Measurements from ENCODE around the gene EDC4. TPM values are rescaled to one million over a fixed set of nuclear protein-coding genes. Genes with fewer than 3 reads are reported as not detected.

The EDC4 gene
- total RNA-seq, 2 experiments from 2014 or later = 86.6 to 89.6 TPM

DNA sequence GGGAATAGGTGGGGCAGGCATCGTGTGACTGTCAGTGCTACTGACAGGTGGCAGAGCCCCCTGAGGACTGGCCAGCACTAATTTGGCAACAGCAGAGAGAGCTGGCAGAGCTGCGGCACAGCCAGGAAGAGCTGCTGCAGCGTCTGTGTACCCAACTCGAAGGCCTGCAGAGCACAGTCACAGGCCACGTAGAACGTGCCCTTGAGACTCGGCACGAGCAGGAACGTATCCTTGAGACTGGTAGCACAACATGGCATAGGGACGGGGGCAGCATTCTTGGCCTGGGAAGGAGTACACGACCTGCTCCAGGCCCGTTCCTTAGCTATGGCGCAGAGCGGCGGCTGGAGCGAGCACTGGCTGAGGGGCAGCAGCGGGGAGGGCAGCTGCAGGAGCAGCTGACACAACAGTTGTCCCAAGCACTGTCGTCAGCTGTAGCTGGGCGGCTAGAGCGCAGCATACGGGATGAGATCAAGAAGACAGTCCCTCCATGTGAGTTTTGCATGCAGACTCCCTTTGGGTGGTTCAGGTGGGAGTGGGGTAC is 8.8 kb downstream of the EDC4 start:
- DNase-seq (ENCODE audit: low spot score) = no peak
- Histone ChIP-seq H3K27ac (ENCODE audit: low read depth, low read length, poor library complexity, severe bottlenecking) (no peak overlapping the region), H3K9me2 (ENCODE audit: insufficient read depth, low read length) (no peaks in the 10 kb centered on the region), H3K79me2 (ENCODE audit: insufficient read depth, low read depth, low read length) (no peaks in the 10 kb centered on the region), H3K4me2 (ENCODE audit: low read length) (no peak overlapping the region), H3K4me3 (ENCODE audit: low read depth, low read length, poor library complexity, severe bottlenecking) (no peak overlapping the region), H2AFZ (ENCODE audit: low read length) (no peak overlapping the region), H3K4me1 (ENCODE audit: insufficient read depth, low read length, poor library complexity, severe bottlenecking) (no peaks in the 10 kb centered on the region), H3K36me3 (ENCODE audit: insufficient read depth, low read length) (peaks cover 91% of the 10 kb centered on the region), H4K20me1 (ENCODE audit: insufficient read depth, low read length) (no peaks in the 10 kb centered on the region), H3K9me3 (ENCODE audit: low read length) (no peaks in the 10 kb centered on the region)
- POLR2A ChIA-PET = no interaction called here
- CTCF ChIA-PET (ENCODE audit: unreplicated experiment) = no interaction called here
- TSS peak; percentile 50 for BruUV-seq (replicated peaks)
- intact Hi-C loops (cut with micrococcal nuclease; ENCODE audit: unreplicated experiment) = loop anchor here (5.0 kb wide), 1 partner anchor 181 kb away; no protein-coding TSS in a partner anchor
- TF ChIP-seq, protein P1, sequence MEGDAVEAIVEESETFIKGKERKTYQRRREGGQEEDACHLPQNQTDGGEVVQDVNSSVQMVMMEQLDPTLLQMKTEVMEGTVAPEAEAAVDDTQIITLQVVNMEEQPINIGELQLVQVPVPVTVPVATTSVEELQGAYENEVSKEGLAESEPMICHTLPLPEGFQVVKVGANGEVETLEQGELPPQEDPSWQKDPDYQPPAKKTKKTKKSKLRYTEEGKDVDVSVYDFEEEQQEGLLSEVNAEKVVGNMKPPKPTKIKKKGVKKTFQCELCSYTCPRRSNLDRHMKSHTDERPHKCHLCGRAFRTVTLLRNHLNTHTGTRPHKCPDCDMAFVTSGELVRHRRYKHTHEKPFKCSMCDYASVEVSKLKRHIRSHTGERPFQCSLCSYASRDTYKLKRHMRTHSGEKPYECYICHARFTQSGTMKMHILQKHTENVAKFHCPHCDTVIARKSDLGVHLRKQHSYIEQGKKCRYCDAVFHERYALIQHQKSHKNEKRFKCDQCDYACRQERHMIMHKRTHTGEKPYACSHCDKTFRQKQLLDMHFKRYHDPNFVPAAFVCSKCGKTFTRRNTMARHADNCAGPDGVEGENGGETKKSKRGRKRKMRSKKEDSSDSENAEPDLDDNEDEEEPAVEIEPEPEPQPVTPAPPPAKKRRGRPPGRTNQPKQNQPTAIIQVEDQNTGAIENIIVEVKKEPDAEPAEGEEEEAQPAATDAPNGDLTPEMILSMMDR (conservative IDR thresholded peaks at IDR 0.05; ENCODE audit: low read length) = no peak
- TF ChIP-seq EZH2phosphoT487 (IDR thresholded peaks at IDR 0.05; ENCODE audit: borderline replicate concordance, low read depth, low read length) = no peak

DNA sequence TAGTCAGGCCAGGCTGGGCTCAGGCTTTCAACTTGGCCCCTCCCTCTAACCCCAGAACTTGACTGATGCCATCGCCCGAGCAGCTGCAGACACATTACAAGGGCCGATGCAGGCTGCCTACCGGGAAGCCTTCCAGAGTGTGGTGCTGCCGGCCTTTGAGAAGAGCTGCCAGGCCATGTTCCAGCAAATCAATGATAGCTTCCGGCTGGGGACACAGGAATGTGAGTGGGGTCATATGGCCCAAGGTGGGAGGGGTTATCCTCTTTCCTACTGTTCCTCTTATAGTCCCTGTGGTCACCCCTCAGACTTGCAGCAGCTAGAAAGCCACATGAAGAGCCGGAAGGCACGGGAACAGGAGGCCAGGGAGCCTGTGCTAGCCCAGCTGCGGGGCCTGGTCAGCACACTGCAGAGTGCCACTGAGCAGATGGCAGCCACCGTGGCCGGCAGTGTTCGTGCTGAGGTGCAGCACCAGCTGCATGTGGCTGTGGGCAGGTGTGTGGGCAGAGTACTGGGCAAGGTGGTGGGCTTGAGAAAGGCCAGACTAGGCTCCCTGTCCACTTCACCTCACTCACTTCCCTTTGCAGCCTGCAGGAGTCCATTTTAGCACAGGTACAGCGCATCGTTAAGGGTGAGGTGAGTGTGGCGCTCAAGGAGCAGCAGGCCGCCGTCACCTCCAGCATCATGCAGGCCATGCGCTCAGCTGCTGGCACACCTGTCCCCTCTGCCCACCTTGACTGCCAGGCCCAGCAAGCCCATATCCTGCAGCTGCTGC is 9.7 kb downstream of the EDC4 start:
- DNase-seq (ENCODE audit: low spot score) = no peak
- no peaks in the 10 kb centered on the region for H3K4me1 ChIP-seq (ENCODE audit: insufficient read depth, low read length, poor library complexity, severe bottlenecking)
- intact Hi-C loops (cut with micrococcal nuclease; ENCODE audit: unreplicated experiment) = loop anchor here (1.0 to 5.0 kb wide), 2 partner anchors 46 to 180 kb away; no protein-coding TSS in a partner anchor
- no peak overlapping the region for H3K4me3 ChIP-seq (ENCODE audit: low read depth, low read length, poor library complexity, severe bottlenecking)
- H3K79me2 ChIP-seq (ENCODE audit: insufficient read depth, low read depth, low read length) = no peaks in the 10 kb centered on the region
- CTCF ChIA-PET (ENCODE audit: unreplicated experiment) = interaction anchor here (0.5 to 1.0 kb wide), 2 partner anchors 99 to 158 kb away, joined by 3 read pairs; no protein-coding TSS in a partner anchor
- H4K20me1 ChIP-seq (ENCODE audit: insufficient read depth, low read length) = no peaks in the 10 kb centered on the region
- H2AFZ ChIP-seq (ENCODE audit: low read length) = no peak overlapping the region
- H3K4me2 ChIP-seq (ENCODE audit: low read length) = no peak overlapping the region
- TF ChIP-seq, protein P1 (conservative IDR thresholded peaks at IDR 0.05; ENCODE audit: low read length) = no peak
- no peak for TF ChIP-seq EZH2phosphoT487 (IDR thresholded peaks at IDR 0.05; ENCODE audit: borderline replicate concordance, low read depth, low read length)
- no peaks in the 10 kb centered on the region for H3K9me2 ChIP-seq (ENCODE audit: insufficient read depth, low read length)
- POLR2A ChIA-PET = no interaction called here
- BruUV-seq (replicated peaks) = no TSS peak
- peaks cover 82% of the 10 kb centered on the region for H3K36me3 ChIP-seq (ENCODE audit: insufficient read depth, low read length)
- H3K9me3 ChIP-seq (ENCODE audit: low read length) = no peaks in the 10 kb centered on the region
- no peak overlapping the region for H3K27ac ChIP-seq (ENCODE audit: low read depth, low read length, poor library complexity, severe bottlenecking)

All from OCI-LY7 (cell line).